ENCODE measurements around the gene RBM12.
"Not testable (repeated sequence)": the region's sequence is repeated elsewhere in the genome, so short reads cannot be mapped to it uniquely, and the experiment has no call there.

The RBM12 gene

GRCh38 chr20:35698298-35699126, 33.8 kb upstream of the RBM12 start:
- DNase-seq (ENCODE audit: low read depth): no peak

GRCh38 chr20:35697696-35698297, 33.1 kb upstream of the RBM12 start:
- no peak for DNase-seq (ENCODE audit: low read depth)

GRCh38 chr20:35695978-35696377, 31.3 kb upstream of the RBM12 start:
- DNase-seq (ENCODE audit: low read depth): no peak

GRCh38 chr20:35695245-35695749, 30.6 kb upstream of the RBM12 start:
- DNase-seq (ENCODE audit: low read depth): no peak

- DNase-seq (ENCODE audit: low read depth): no peak
These were observed 25.6 kb upstream of the RBM12 start for GRCh38 chr20:35690265-35690664.

- not testable (repeated sequence) for DNase-seq (ENCODE audit: low read depth)
These were observed 22.2 kb upstream of the RBM12 start for GRCh38 chr20:35686872-35687271.

GRCh38 chr20:35685368-35685767, 20.7 kb upstream of the RBM12 start:
- not testable (repeated sequence) for DNase-seq (ENCODE audit: low read depth)

GRCh38 chr20:35681960-35682359, 17.3 kb upstream of the RBM12 start:
- DNase-seq (ENCODE audit: low read depth): no peak

- no peak for DNase-seq (ENCODE audit: low read depth)
These were observed 15.9 kb upstream of the RBM12 start for GRCh38 chr20:35680452-35681183.

GRCh38 chr20:35674921-35675320, 10.2 kb upstream of the RBM12 start:
- no peak for DNase-seq (ENCODE audit: low read depth)

GRCh38 chr20:35673884-35674283, 9.2 kb upstream of the RBM12 start:
- DNase-seq (ENCODE audit: low read depth): no peak

GRCh38 chr20:35669681-35670080, 5.0 kb upstream of the RBM12 start:
- no peak for DNase-seq (ENCODE audit: low read depth)

GRCh38 chr20:35669221-35669620, 4.5 kb upstream of the RBM12 start:
- DNase-seq (ENCODE audit: low read depth): no peak

GRCh38 chr20:35665949-35666288, 1.2 kb upstream of the RBM12 start:
- no peak for DNase-seq (ENCODE audit: low read depth)

GRCh38 chr20:35663516-35664465, 909 bp downstream of the RBM12 start:
- peak; percentile 41 for DNase-seq (ENCODE audit: low read depth)

- no peak for DNase-seq (ENCODE audit: low read depth)
These were observed 2.1 kb downstream of the RBM12 start for GRCh38 chr20:35662551-35662950.

- DNase-seq (ENCODE audit: low read depth): no peak
These were observed 2.8 kb downstream of the RBM12 start for GRCh38 chr20:35661908-35662307.

GRCh38 chr20:35661053-35661452, 3.6 kb downstream of the RBM12 start:
- no peak for DNase-seq (ENCODE audit: low read depth)

GRCh38 chr20:35660122-35660937, 4.4 kb downstream of the RBM12 start:
- DNase-seq (ENCODE audit: low read depth): peak; percentile 25

- no peak for DNase-seq (ENCODE audit: low read depth)
These were observed 7.4 kb downstream of the RBM12 start for GRCh38 chr20:35657271-35657670.

- DNase-seq (ENCODE audit: low read depth): no peak
These were observed 10.3 kb downstream of the RBM12 start for GRCh38 chr20:35654415-35654814.
